HG02759 (cell line): ENCODE measurements around the gene TGIF2.
"Not testable (repeated sequence)": the region's sequence is repeated elsewhere in the genome, so short reads cannot be mapped to it uniquely, and the experiment has no call there.

ENCODE experiments used
- ATAC-seq: cut with Tn5 transposase; IDR thresholded peaks from one replicate; pipeline ENCODE4 v1.9.1; 2021; ENCODE audit warnings: mild to moderate bottlenecking, moderate library complexity; ENCODE audit not compliant: unreplicated experiment

Gene TGIF2

DNA sequence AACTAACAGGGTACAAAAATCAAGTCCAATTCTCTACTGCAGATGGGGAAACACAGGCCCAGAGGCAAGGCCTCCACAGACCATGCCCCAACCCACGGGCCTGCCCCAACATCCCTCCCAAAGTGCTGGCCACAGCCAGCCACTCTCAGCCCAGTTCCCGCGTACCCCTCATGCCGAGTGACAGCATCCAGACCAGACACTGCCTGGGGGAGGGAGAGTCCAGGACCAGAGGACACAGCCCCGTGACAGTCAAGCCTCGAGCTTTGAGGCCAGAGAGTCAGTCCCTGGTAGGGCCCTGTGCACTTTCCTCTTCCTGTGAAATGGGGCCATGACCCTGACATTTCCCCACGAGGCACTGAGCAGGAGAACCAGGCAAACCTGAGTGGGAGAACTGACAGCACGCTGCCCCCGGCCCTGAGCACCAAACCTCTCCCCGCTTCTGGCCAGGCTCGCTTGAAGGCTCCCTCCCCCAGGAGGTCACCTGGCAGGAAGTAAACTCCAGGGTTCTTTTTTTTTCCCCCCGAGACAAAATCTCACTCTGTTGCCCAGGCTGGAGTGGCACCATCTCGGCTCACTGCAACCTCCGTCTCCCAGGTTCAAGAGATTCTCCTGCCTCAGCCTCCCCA lies 27.2 kb upstream of the TGIF2 start:
- ATAC-seq: no peak

- ATAC-seq: no peak
These were observed 26.0 kb upstream of the TGIF2 start for GRCh38 chr20:36547186-36548005.

GRCh38 chr20:36548006-36548315 lies 25.4 kb upstream of the TGIF2 start:
- ATAC-seq: no peak

DNA sequence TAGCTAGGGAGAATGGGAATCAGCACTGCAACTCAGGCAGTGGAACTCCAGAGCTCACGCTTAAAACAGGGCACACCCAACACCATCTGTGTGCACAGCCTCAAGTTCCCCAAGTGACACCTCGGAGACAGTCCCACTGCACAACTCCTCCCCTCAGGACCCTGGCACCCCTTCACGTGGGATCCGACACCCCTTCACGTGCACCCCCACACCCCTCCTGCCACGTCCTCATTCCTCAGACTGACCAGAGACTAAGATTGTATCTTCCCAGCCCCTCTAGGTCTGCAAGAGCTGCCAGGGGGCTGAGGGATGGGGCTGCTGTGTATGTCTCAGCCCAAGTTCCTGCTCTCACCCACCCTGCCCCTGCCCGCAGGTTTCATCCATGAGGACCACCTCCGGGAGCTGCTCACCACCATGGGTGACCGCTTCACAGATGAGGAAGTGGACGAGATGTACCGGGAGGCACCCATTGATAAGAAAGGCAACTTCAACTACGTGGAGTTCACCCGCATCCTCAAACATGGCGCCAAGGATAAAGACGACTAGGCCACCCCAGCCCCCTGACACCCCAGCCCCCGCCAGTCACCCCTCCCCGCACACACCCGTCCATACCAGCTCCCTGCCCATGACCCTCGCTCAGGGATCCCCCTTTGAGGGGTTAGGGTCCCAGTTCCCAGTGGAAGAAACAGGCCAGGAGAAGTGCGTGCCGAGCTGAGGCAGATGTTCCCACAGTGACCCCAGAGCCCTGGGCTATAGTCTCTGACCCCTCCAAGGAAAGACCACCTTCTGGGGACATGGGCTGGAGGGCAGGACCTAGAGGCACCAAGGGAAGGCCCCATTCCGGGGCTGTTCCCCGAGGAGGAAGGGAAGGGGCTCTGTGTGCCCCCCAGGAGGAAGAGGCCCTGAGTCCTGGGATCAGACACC lies 24.4 kb upstream of the TGIF2 start:
- no peak for ATAC-seq

DNA sequence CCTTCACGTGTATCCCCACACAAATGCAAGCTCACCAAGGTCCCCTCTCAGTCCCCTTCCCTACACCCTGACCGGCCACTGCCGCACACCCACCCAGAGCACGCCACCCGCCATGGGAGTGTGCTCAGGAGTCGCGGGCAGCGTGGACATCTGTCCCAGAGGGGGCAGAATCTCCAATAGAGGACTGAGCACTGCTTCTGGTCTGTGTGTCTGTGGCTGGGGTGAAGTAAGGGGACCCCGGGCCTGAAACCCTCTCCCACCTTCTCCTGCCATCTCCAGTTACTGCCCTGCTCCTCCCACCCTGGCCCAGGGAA lies 23.8 kb upstream of the TGIF2 start:
- no peak for ATAC-seq

DNA sequence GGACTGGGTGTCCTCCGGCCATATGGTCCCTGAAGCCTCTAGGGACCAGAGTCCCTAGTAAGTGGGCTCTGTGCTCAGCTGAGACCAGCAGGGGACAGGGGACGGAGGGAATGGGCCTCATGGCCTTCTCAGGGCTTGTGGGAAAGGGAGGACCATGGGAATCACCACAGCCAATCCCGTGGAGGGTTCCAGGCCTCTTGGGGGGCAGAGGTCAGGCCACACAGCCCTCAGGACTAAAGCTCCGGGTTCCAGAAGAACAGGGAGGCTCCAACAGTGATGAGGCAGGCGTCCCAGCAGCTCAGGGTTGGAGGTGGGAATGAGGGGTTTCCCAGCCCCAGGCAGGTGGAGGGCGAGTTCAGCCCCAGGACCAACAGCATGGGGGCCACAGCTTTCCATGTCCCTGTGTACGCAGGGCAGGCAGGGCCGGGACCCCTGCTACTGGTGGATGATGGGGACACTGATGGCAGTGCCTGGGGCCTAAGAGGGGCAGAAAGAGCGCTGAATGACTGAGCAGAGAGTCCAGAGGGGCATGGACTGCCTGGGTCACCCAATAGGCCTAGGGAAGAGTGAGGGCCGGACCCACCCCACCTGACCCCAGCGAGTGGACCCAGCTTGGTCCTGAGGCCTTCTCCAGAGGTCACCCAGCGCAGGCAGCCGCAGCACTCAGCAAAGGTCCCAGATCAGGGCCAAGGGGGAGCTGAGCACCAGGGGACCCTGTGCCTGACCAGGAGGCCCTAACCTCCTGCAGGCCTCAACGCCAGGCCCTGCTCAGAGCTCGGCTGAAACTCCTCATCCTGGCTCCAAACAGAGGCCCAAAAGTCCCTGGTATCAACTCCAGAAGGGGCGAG lies 23.2 kb upstream of the TGIF2 start:
- ATAC-seq: no peak

GRCh38 chr20:36550790-36551299 lies 22.6 kb upstream of the TGIF2 start:
- no peak for ATAC-seq

DNA sequence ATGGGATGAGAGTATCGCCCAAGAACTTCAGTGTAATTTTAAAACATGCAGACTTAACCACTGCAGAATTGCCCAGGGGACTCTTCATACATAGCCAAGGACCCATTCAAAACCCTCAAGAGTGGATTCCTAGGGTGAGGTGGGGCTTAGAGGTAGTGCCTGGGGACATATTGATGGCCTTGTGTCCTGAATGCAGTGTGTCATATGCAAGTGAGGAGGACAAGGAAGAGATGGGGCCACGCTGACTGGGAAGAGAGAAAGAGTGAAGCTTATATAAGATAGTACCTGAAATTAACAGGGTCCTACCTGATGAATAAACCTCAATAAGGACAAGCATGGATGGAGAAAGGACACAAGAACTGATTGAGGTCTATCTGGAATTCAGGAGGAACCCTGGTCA lies 18.1 kb upstream of the TGIF2 start:
- ATAC-seq: no peak

DNA sequence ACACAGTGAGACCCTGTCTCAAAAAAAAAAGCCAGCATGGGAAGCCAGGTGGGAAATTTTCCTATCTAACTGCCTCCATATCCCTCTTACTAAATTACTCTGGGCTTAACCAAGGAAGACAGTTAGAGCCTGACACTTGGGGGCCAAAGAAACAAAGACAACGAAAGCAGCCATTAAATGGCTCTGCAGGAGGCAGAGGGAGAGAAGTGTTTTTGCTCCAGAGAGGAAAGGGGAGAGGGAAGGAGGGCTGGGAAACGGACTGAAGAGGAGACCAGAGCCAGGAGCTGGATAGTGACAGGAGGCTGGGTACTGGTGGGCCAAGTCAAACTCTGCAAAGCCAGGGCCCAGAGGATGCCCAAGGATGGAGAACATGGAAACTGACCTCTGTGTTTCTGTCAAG lies 10.7 kb upstream of the TGIF2 start:
- no peak for ATAC-seq

GRCh38 chr20:36563374-36563773 lies 10.0 kb upstream of the TGIF2 start:
- no peak for ATAC-seq

DNA sequence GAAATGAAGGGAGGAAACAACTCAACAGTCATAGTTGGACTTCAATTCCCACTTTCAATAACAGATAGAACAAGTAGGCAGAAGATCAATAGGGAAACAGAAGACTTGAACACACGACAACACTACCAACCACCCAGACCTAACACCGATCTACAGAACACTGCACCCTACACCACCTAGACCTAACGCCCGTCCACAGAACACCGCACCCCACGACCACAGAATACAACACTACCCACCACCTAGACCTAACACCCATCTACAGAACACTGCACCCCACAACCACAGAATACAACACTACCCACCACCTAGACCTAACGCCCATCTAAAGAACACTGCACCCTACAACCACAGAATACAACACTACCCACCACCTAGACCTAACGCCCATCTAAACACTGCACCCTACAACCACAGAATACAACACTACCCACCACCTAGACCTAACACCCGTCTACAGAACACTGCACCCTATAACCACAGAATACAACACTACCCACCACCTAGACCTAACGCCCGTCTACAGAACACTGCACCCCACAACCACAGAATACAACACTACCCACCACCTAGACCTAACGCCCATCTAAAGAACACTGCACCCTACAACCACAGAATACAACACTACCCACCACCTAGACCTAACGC lies 9.2 kb upstream of the TGIF2 start:
- ATAC-seq: not testable (repeated sequence)

DNA sequence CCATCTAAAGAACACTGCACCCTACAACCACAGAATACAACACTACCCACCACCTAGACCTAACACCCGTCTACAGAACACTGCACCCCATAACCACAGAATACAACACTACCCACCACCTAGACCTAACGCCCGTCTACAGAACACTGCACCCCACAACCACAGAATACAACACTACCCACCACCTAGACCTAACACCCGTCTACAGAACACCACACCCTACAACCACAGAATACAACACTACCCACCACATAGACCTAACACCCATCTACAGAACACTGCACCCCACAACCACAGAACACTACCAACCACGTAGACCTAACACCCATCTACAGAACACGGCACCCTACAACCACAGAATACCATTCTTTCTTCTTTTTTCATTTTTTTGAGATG lies 8.7 kb upstream of the TGIF2 start:
- not testable (repeated sequence) for ATAC-seq

GRCh38 chr20:36565520-36565919 lies 7.9 kb upstream of the TGIF2 start:
- ATAC-seq: no peak

GRCh38 chr20:36569847-36570429 lies 3.5 kb upstream of the TGIF2 start:
- no peak for ATAC-seq

DNA sequence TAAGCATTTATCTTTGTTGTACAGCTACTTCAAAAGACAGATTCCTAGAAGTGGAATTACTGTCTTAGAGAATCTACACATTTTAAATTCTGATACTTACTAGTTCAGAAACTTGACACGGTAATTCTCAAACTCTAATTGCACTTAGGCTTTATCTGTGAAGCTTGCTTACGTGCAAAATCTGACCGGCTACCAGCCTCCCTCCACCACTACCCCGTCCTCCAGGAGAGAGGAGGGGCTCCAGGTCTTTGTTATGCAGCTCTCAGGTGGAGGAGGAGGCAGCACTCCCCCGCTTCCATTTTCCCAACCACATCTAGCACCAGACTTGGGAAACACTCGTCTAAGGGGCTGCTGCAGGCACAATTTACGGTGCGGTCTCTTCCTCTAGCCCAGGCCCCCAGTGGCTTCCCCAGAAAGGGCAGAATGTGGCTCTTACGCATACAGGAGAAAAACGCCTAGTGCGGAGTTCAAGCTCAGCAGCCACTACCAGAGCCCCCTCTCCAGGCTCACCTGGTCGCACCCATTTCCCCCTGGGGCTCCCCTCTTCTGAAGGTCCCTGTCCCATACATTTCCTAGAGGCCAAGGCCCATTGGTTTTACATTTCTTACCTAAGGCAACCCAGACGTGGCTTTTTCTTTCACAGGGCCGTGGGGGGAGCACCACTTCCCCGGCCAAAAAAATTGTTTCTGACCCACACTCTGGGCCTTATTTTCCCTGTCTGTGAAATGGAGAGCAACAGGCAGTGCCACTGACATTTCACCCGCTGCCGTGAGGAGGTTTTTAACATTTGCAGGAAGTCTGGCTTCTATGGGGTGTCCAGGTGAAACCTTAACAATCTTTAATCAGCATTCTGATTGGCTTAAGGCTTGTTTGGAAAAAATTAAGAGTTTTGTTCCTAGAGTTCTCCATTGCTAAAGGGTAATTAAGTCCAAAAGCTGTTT lies 1.6 kb upstream of the TGIF2 start:
- no peak for ATAC-seq

GRCh38 chr20:36572701-36573102 lies 695 bp upstream of the TGIF2 start:
- peak; percentile 3 for ATAC-seq

DNA sequence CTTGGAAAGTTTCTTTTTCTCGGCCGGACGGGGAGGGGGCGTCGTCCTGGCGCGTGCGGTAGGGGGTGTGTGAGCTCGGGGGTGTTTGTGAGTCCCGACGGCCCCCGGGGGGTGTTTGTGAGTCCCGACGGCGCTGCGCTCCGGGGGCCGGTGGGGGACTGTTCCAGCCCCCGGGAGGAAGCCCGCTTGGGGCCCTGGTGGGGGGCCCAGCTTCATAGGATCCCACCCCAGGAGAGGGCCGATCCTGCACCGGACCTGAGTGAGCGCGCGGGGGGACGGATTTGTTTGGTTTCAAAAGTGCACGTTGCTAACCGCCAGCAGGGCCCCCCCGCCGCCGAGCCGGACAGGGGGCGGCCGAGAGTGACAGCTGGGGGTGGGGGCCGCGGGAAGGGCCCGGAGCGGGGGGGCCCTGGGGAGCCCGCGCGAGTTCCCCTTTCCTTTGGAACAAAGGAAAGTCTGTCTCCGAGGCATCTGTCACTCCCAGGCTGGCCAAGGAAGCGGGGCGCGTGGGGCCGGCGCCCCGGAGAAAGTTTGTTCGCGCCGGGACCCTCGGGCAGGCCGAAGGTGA lies 485 bp downstream of the TGIF2 start:
- no peak for ATAC-seq

DNA sequence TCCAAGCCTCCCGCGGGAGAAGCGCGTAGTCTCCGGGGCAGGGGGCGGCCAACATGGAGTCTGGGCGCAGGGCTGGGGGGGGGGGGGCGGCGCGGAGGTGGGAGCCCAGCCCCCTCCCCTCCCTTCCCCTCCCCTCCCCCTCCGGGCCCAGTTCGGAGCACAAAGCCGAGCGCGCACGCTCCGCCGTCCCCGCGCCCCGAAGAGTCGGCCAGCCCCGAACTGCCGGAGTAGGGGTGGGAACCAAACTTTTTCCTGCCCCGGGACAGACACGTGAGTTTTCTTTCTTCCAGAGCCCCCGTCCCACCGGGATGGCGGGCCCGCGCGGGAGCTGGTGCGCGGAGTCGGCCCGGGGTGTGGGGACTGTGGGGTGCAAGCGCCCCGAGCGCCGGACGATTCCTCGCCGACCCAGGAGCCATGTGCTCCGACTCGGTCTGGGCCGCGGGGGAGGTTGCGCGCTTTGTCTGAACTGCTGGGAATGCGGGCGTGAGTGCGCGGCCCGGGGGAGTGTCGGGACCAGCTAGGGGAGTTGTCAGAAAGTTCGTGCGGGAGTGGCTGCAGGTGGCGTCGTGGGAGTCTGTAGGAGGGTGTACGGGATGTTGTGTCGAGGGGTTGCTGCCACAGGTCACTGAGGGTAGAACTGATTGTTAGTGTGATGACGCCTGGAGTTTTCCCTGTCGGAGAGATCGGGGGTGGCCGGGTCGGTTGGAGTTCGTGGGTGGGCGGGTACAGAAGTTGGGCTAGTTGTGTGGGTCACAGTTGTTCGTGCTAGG lies 1.2 kb downstream of the TGIF2 start:
- ATAC-seq: no peak
